Measurements from ENCODE around the gene COPS3.
"Not testable (repeated sequence)": the region's sequence is repeated elsewhere in the genome, so short reads cannot be mapped to it uniquely, and the experiment has no call there.

The COPS3 gene

DNA sequence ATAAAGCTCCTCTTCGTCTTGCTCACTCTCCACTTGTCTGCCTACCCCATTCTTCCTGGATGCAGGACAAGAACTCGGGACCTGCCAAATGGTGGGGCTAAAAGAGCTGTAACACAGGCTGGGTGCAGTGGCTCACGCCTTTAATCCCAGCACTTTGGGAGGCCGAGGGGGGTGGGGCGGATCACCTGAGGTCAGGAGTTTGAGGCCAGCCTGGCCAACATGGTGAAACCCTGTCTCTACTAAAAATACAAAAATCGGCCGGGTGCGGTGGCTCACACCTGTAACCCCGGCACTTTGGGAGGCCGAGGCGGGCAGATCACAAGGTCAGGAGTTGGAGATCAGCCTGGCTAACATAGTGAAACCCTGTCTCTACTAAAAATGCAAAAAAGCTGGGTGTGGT lies 20.6 kb upstream of the COPS3 start:
- DNase-seq, result not testable (repeated sequence)

- DNase-seq, result peak; percentile 29
Observed at GRCh38 chr17:17300624-17301568, 19.9 kb upstream of the COPS3 start.

DNA sequence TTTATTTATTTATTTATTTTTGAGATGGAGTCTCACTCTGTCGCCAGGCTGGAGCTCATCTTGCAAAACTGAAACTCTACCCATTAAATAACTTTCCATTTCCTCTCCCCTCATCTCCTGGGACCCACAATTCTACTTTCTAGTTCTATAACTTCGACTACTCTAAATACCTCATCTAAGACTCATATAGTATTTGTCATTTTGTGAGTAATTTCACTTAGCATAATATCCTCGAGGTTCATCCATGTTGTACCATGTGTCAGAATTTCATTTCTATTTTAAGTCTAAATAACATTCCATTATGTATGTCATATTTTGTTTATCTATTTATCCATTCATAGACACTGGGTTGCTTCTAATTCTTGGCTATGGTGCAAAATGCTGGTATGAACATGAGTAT lies 17.1 kb upstream of the COPS3 start:
- DNase-seq, result no peak

DNA sequence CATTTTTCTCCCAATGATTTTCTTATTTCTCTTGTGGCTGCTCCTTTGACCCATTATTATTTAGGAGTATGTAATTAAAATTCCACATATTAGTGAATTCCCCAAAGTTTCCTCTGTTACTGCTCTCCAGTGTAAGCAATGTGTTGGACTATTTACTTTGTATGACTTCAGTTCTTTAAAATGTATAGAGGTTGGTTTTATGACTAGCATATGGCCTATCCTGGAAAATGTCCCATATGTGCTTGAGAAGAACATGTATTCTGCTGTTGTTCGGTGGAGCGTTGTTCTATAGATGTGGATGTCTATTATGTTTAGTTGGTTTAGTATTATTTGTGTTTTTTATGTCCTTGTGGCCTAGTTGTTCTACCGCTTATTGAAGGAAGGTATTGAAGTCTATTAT lies 16.2 kb upstream of the COPS3 start:
- DNase-seq, result no peak

DNA sequence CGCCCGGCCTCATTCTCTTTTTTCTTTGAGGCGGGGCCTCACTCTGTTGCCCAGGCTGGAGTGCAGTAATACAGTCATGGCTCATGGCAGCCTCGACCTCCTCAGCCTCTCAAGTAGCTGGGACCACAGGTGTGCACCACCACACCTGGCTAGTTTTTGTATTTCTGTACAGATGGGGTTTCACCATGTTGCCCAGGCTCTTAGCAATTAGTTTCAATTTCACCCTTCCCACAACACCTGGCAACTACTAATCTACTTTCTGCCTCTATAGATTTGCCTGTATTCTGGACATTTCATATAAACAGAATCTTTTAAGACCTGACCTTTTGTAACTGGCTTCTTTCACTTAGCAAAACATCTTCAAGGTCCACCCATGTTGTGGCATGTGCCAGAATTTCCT lies 14.1 kb upstream of the COPS3 start:
- no peak for DNase-seq

DNA sequence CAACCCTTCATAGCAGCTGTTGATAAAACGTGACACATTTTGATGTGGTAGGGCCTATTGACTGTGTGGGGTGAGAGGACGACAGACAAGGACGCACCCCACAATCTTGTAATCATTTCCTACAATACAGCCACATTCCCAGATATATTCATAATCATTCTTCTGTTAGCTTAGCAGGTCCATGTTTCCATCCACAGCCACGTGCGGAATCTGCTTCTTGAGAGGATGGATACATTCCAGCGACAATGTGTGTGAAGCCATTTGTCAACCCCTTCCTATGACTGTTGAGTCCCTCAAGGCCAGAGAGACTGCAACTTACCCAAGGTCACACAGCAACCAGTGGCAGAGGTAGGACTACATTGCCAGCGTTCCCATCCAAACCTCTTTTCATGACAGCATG lies 8.7 kb upstream of the COPS3 start:
- DNase-seq, result no peak

DNA sequence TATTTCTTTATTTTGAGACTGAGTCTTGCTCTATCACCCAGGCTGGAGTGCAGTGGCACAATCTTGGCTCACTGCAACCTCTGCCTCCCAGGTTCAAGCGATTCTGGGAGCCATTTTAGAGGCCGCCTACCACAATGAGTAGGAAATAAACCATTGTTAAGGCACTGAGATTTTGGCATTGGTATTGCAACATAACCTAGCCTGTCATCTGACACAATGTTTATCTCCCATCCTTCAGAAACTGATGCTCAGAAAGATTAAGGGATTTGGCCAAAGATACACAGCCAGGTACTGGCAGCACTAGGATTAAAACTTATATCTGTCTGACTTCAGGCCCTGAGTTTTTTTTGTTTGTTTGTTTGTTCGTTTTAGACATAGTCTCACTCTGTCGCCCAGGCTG lies 8.0 kb upstream of the COPS3 start:
- DNase-seq, result no peak

GRCh38 chr17:17285951-17286350 lies 4.9 kb upstream of the COPS3 start:
- DNase-seq, result no peak

DNA sequence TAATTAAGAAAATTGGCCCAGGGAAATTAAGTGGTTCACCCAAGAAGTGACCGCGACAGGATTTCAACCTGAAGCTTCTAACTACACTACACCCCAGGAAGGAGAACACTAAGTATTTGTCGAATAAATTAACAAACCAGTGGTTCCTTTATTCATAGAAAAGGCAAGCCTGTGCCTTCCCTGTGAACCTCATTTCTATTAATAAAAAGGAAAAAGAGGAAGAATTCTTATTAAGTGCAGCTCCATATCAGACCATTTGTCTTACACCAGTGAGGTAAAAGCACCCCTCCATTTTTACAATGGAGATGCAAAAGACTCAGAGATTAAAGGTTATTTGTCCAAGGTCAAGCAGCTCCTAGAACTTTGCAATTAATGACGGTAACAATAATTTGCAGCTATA lies 1.7 kb downstream of the COPS3 start:
- DNase-seq, result no peak

- DNase-seq, result not testable (repeated sequence)
Observed at GRCh38 chr17:17277431-17277830, 3.6 kb downstream of the COPS3 start.

DNA sequence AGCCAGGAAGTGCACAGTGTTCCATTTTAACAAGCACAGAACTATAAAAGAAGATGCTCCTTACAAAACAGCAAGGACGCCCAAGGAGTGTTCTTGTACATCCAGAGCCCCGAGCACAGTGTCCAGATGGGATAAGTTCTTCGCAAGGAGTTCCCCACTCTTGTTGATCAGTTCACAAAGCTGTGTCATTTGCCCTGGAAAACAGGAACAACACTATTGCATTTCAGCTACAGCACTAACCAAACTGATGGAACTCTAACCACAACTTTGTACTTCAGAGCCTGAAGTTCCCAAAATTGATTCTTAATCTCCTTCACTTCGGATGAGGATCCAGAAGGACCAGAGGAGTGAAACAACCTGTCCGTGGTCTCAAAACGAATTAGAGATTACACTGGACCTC lies 5.1 kb downstream of the COPS3 start:
- DNase-seq, result no peak

- no peak for DNase-seq
Observed at GRCh38 chr17:17269926-17270773, 10.9 kb downstream of the COPS3 start.

GRCh38 chr17:17264430-17264829 lies 16.6 kb downstream of the COPS3 start:
- no peak for DNase-seq

DNA sequence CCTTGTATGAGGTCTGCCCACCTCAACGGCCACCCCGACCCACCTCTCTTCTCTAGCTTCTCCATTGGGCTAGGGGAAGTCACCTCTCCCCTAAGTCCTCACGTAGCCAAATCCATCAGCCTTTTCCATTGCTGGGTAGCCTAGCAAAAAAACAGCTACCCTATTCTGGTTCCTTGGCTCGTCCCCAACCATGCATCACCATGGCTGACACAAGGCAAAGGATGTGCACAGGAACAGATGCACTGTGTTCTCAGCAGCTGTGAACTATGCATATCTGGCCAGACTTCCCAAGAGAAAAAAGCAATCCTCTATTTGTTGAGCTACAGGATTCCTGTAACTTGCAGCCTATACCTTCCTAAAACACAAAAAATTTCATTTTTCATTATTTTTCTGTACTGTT lies 22.0 kb downstream of the COPS3 start:
- DNase-seq, result no peak

GRCh38 chr17:17258011-17258410 lies 23.0 kb downstream of the COPS3 start:
- no peak for DNase-seq

- DNase-seq, result no peak
Observed at GRCh38 chr17:17256316-17256715, 24.7 kb downstream of the COPS3 start.

DNA sequence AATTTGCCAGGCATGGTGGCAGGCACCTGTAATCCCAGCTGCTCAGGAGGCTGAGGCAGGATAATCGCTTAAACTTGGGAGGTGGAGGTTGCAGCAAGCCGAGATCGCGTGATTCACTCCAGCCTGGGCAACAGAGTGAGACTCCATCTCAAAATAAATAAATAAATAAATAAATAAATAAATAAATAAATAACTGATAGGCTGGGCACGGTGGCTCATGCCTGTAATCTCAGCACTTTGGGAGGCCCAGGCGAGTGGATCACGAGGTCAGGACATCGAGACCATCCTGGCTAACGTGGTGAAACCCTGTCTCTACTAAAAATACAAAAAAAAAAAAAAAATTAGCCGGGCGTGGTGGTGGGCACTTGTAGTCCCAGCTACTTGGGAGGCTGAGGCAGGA lies 25.4 kb downstream of the COPS3 start:
- DNase-seq, result not testable (repeated sequence)

GRCh38 chr17:17254036-17254435 lies 27.0 kb downstream of the COPS3 start:
- no peak for DNase-seq

DNA sequence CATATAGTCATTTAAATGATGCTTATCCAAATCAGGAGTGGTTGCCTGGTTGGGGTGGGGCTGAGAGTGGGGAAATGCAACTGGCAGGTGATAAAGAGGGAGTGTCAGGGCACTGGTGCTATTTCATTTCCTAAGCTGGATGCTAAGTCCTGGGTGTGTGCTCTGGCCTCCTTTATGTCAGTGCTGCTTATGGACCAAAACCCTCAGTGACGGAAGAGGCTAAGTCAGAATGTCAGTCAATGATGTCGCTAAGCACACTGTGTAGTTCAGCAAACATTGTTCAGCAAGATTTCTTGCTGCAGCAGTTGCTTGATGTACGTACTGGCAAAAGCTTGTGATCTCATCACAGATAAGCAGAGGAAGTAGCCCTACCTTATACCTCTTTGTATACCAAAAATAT lies 27.6 kb downstream of the COPS3 start:
- no peak for DNase-seq

- no peak for DNase-seq
Observed at GRCh38 chr17:17252149-17252661, 28.8 kb downstream of the COPS3 start.

DNA sequence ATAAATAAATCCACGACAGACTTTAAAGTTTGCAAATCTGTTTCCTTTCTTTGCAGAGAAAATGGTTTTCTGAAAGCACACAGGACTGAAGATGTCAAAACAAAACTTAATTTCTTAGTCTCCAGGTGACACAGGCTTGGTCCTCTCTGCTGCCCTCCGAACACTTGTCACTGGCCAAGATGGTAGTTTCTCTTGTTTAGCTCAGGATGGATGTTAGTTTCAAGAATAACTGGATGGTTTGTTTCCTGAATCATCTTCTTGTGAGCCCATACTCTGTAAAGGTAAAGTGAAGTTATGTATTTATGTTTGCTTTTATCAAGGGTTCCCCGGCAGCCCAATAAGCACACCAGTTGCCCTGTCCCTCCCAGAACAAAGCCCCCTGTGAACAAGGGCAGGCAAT lies 34.2 kb downstream of the COPS3 start:
- no peak for DNase-seq

GRCh38 chr17:17243163-17243562 lies 37.9 kb downstream of the COPS3 start:
- no peak for DNase-seq

- no peak for DNase-seq
Observed at GRCh38 chr17:17242246-17242645, 38.8 kb downstream of the COPS3 start.

GRCh38 chr17:17241656-17242055 lies 39.4 kb downstream of the COPS3 start:
- no peak for DNase-seq

Measured in activated effector memory CD4-positive, alpha-beta T cell treated with Interleukin-2 at 50 U/mL for 16 hours (primary cell).